Chondrocyte (in vitro differentiated cells): Measurements from ENCODE around the gene SDHC. TPM values are rescaled to one million over a fixed set of nuclear protein-coding genes. Genes with fewer than 3 reads are reported as not detected.
A peak's percentile ranks its signal among the peaks of the same experiment; 100 is the strongest.
"Not testable (repeated sequence)": the region's sequence is repeated elsewhere in the genome, so short reads cannot be mapped to it uniquely, and the experiment has no call there.

Experiments used
- DNase-seq: peaks from one replicate; pipeline ENCODE4 v3.0.0; 2021; ENCODE audit warnings: mixed read lengths, low spot score
- H3K27ac Mint-ChIP-seq: one replicate; pipeline ENCODE4 v1.8.0; 2021; ENCODE audit warnings: mild to moderate bottlenecking, moderate library complexity, mixed read lengths; ENCODE audit not compliant: unreplicated experiment
- H3K27me3 Mint-ChIP-seq: 2 replicates; pipeline ENCODE4 v1.8.0; 2021; ENCODE audit warnings: low read depth, mixed read lengths
- H3K36me3 Mint-ChIP-seq: 2 replicates; pipeline ENCODE4 v1.8.0; 2021; ENCODE audit warnings: low read depth, mixed read lengths
- H3K4me1 Mint-ChIP-seq: 2 replicates; pipeline ENCODE4 v1.8.0; 2021; ENCODE audit warnings: low read depth, mild to moderate bottlenecking, mixed read lengths
- H3K4me3 Mint-ChIP-seq: one replicate; pipeline ENCODE4 v1.8.0; 2021; ENCODE audit warnings: mild to moderate bottlenecking, moderate library complexity, mixed read lengths; ENCODE audit not compliant: unreplicated experiment
- H3K9me3 Mint-ChIP-seq: 2 replicates; pipeline ENCODE4 v1.8.0; 2021; ENCODE audit warnings: low read depth, mixed read lengths
- total RNA-seq: library from RNA; stranded (reverse); gene quantifications from 3 replicates; pipeline ENCODE4 v1.2.1, GENCODE V29; 2021
- TF ChIP-seq, protein P1 (sequence below): fragments of 200-600 bp; sonication (generic); IDR thresholded peaks from 2 replicates; pipeline ENCODE4 v1.5.0; 2021; ENCODE audit warnings: antibody characterized with exemption, mild to moderate bottlenecking, moderate library complexity

SDHC gene
- total RNA-seq, 1 donor from 2014 or later, result 128 TPM

- no peak for DNase-seq
- H3K4me3 Mint-ChIP-seq, result no peak within 1 kb of the TSS
- TF ChIP-seq, protein P1, sequence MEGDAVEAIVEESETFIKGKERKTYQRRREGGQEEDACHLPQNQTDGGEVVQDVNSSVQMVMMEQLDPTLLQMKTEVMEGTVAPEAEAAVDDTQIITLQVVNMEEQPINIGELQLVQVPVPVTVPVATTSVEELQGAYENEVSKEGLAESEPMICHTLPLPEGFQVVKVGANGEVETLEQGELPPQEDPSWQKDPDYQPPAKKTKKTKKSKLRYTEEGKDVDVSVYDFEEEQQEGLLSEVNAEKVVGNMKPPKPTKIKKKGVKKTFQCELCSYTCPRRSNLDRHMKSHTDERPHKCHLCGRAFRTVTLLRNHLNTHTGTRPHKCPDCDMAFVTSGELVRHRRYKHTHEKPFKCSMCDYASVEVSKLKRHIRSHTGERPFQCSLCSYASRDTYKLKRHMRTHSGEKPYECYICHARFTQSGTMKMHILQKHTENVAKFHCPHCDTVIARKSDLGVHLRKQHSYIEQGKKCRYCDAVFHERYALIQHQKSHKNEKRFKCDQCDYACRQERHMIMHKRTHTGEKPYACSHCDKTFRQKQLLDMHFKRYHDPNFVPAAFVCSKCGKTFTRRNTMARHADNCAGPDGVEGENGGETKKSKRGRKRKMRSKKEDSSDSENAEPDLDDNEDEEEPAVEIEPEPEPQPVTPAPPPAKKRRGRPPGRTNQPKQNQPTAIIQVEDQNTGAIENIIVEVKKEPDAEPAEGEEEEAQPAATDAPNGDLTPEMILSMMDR, result no peak
- no peaks in the 10 kb centered on the region for H3K36me3 Mint-ChIP-seq
- no peaks in the 10 kb centered on the region for H3K9me3 Mint-ChIP-seq
- H3K27ac Mint-ChIP-seq, result no peak within 1 kb of the TSS
- peaks cover 24% of the 10 kb centered on the region for H3K4me1 Mint-ChIP-seq
- peaks cover 2% of the 10 kb centered on the region for H3K27me3 Mint-ChIP-seq
Observed at GRCh38 chr1:161309868-161310267, 4.3 kb upstream of the SDHC start, which contains the start of gene MPZ. TSS of gene MPZ (minus strand) at chr1:161309968. CDS start at chr1:161309905, 63 bp downstream.

DNA sequence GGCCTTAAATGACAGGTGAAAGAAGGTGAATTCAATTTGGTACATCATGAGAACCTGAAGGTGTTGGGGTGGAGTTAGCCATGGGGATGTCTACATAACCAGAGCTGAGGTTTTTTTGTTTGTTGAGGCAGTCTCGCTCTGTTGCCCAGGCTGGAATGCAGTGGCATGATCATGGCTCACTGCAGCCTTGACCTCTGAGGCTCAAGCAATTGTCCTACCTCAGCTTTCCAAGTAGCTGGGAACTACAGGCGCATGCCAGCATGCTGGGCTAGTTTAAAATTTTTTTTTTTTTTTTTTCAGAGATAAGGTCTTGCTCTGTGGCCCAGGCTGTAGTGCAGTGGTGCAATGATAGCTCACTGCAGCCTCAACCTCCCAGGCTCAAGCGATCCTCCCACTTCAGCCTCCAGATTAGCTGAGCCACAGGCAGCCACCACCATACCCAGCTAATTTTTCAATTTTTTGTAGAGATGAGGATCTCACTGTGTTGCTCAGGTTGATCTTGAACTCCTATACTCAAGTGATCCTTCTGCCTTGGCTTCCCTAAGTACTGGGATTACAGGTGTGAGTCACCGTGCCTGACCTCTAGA, 2.5 kb upstream of the SDHC start:
- no peak overlapping the region for H3K4me3 Mint-ChIP-seq
- peaks cover 2% of the 10 kb centered on the region for H3K27me3 Mint-ChIP-seq
- H3K36me3 Mint-ChIP-seq, result no peaks in the 10 kb centered on the region
- no peaks in the 10 kb centered on the region for H3K9me3 Mint-ChIP-seq
- H3K4me1 Mint-ChIP-seq, result peaks cover 28% of the 10 kb centered on the region
- no peak for DNase-seq
- TF ChIP-seq, protein P1, result no peak
- no peak overlapping the region for H3K27ac Mint-ChIP-seq

GRCh38 chr1:161313554-161314200, 504 bp upstream of the SDHC start:
- H3K4me1 Mint-ChIP-seq, result peaks cover 21% of the 10 kb centered on the region
- no peaks in the 10 kb centered on the region for H3K9me3 Mint-ChIP-seq
- peak overlapping the region; percentile 98 for H3K4me3 Mint-ChIP-seq
- no peak for DNase-seq
- H3K27ac Mint-ChIP-seq, result peak overlapping the region; percentile 100
- H3K36me3 Mint-ChIP-seq, result no peaks in the 10 kb centered on the region
- H3K27me3 Mint-ChIP-seq, result peaks cover 2% of the 10 kb centered on the region
- TF ChIP-seq, protein P1, result no peak

- H3K4me3 Mint-ChIP-seq, H3K9me3 Mint-ChIP-seq, H3K36me3 Mint-ChIP-seq, DNase-seq, H3K27me3 Mint-ChIP-seq, H3K27ac Mint-ChIP-seq: not testable (repeated sequence)
- peaks cover 21% of the 10 kb centered on the region for H3K4me1 Mint-ChIP-seq
Observed at GRCh38 chr1:161315841-161316674, 1.9 kb downstream of the SDHC start.

- Mint-ChIP-seq H3K36me3 (peaks cover 12% of the 10 kb centered on the region), H3K27ac (no peak overlapping the region), H3K4me1 (no peaks in the 10 kb centered on the region), H3K9me3 (no peaks in the 10 kb centered on the region), H3K27me3 (no peaks in the 10 kb centered on the region), H3K4me3 (no peak overlapping the region)
- DNase-seq, result no peak
- TF ChIP-seq, protein P1, result no peak
Observed at GRCh38 chr1:161324020-161324419, 9.8 kb downstream of the SDHC start.
